LNCaP clone FGC (cell line): Measurements from ENCODE around the gene GNB5.

Experiments used
- DNase-seq: peaks from one replicate; pipeline ENCODE4 v3.0.0-alpha.2; 2011; ENCODE audit warnings: low read depth
- H3K4me3 ChIP-seq: 2 replicates; pipeline ENCODE4 v1.5.1; 2011; ENCODE audit warnings: mild to moderate bottlenecking, low read depth, low read length, control low read depth
- CTCF ChIP-seq: IDR thresholded peaks from 2 replicates; pipeline ENCODE4 v1.5.1; 2012; ENCODE audit warnings: mild to moderate bottlenecking; ENCODE audit not compliant: control insufficient read depth, insufficient read depth; ENCODE audit errors: extremely low read depth

Gene GNB5

GRCh38 chr15:52121896-52122295 lies 69.3 kb downstream of the GNB5 start:
- no peak overlapping the region for H3K4me3 ChIP-seq
- no peak for TF ChIP-seq CTCF
- no peak for DNase-seq

- no peak overlapping the region for H3K4me3 ChIP-seq
- TF ChIP-seq CTCF: no peak
- no peak for DNase-seq
These were observed 70.2 kb downstream of the GNB5 start for GRCh38 chr15:52121006-52121405.

GRCh38 chr15:52120488-52120887 lies 70.7 kb downstream of the GNB5 start:
- no peak for DNase-seq
- TF ChIP-seq CTCF: no peak
- no peak overlapping the region for H3K4me3 ChIP-seq

- no peak for DNase-seq
These were observed 72.0 kb downstream of the GNB5 start for GRCh38 chr15:52118969-52119749.

GRCh38 chr15:52117549-52117948 lies 73.6 kb downstream of the GNB5 start:
- TF ChIP-seq CTCF: no peak
- DNase-seq: no peak

More at GRCh38 chr15:52118969-52119749, 72.0 kb downstream of the GNB5 start:
- no peak for TF ChIP-seq CTCF
- H3K4me3 ChIP-seq: no peak overlapping the region

GRCh38 chr15:52115598-52116427 lies 75.4 kb downstream of the GNB5 start:
- no peak for TF ChIP-seq CTCF
- no peak overlapping the region for H3K4me3 ChIP-seq
- DNase-seq: no peak

More at GRCh38 chr15:52117549-52117948, 73.6 kb downstream of the GNB5 start:
- H3K4me3 ChIP-seq: no peak overlapping the region
